NK-92 treated with Interleukin-12 subunit alpha and Interleukin-12 subunit beta, amount 100 ng/mL, for 24 hours (cell line): ENCODE measurements around the gene AFDN.
"Not testable (repeated sequence)": the region's sequence is repeated elsewhere in the genome, so short reads cannot be mapped to it uniquely, and the experiment has no call there.

Experiments
- DNase-seq: peaks from one replicate; lab custom pipeline; 2025; lab: John Stamatoyannopoulos, UW

AFDN gene

GRCh38 chr6:167981916-167982462 is 155.3 kb downstream of the AFDN start:
- DNase-seq: no peak

GRCh38 chr6:167984144-167984719 is 157.5 kb downstream of the AFDN start:
- no peak for DNase-seq

DNA sequence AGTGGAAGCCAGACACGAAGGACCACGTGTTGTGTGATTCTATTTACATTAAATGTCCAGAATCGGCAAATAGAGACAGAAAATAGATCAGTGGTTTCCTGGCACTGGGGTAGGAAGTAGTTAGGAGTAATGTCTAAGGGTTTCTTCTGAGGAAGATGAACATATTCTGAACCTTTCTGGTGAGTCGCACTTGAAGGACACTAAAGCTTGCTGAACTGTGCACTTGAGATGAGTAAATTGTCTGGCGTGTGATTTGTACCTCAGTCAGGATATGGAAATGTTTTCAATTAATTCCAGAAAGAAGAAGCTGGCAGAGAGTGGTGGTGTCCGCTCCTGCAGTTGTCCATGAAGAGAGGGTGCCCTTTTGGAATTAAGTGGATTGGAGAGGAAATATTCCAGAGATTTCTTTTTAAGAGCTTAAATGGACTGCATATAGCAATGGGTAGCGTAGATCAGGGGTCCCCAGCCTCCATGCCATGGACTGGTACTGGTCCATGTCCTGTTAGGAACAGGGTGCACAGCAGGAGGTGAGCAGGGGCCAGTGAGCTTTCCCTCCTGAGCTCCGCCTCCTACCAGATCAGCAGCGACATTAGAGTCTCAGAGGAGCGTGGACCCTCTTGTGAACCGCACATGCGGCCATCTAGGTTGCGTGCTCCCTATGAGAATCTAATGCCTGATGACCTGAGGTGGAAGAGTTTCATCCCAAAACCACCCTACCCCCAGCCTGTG is 158.3 kb downstream of the AFDN start:
- DNase-seq: no peak

DNA sequence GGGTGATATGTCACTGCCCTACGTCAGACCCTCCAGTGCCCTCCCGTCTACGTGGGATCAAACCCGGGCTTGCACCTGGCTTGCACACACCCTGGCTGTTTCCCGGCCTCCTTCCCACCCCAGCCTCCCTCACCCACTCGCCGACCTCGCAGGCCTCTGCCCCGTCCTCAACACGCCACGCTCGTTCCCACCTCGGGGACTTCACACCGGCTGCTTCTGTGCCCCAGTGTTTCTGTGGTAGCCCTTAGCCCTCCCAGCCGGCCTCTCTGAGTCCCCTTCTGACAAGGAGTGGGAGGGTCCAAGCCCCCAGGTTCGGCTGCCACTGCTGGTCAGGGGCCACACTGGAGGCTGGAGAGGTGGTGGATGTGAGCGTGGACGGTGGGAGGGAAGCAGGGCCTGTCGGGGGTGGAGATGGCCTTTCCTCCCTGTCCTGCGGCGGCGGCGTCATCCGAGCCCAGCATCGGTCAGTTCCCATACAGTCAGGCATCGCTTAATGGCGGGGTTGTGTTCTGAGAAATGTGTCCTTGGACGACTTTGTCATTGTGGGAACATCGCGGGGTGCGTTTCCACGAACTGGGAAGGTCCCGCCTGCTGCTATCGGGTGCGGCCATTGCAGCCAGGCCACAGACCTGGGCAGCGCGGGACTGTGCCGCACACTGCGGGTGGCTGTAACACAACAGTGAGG is 159.3 kb downstream of the AFDN start:
- DNase-seq: no peak

- DNase-seq: no peak
These were observed 160.9 kb downstream of the AFDN start for GRCh38 chr6:167987396-167988153.

GRCh38 chr6:167988154-167988495 is 161.4 kb downstream of the AFDN start:
- DNase-seq: no peak

GRCh38 chr6:167988945-167989841 is 162.5 kb downstream of the AFDN start:
- DNase-seq: no peak

GRCh38 chr6:167990016-167990945 is 163.6 kb downstream of the AFDN start:
- no peak for DNase-seq

DNA sequence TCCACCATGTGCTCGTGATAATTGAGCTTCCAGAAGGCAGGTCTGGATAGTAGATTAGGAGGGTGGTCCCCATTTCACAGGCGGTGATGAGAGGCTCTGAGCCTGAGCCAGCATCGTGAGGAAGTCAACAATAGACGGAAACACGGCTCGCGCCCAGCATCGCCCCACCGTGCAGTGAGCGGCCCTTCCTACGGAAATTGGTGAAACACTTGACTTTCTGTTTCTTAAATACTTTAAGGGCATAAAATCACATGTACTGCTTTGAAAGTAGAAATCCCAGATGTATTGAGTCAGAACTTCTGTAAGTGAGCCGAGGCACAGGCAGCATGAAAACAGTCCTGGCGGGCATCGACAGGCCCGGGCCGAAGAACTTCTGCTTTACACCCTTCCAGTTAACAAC is 166.5 kb downstream of the AFDN start:
- DNase-seq: no peak

- DNase-seq: no peak
These were observed 167.1 kb downstream of the AFDN start for GRCh38 chr6:167993831-167994230.

GRCh38 chr6:167995302-167995701 is 168.6 kb downstream of the AFDN start:
- no peak for DNase-seq

- DNase-seq: no peak
These were observed 169.0 kb downstream of the AFDN start for GRCh38 chr6:167995731-167996151.

DNA sequence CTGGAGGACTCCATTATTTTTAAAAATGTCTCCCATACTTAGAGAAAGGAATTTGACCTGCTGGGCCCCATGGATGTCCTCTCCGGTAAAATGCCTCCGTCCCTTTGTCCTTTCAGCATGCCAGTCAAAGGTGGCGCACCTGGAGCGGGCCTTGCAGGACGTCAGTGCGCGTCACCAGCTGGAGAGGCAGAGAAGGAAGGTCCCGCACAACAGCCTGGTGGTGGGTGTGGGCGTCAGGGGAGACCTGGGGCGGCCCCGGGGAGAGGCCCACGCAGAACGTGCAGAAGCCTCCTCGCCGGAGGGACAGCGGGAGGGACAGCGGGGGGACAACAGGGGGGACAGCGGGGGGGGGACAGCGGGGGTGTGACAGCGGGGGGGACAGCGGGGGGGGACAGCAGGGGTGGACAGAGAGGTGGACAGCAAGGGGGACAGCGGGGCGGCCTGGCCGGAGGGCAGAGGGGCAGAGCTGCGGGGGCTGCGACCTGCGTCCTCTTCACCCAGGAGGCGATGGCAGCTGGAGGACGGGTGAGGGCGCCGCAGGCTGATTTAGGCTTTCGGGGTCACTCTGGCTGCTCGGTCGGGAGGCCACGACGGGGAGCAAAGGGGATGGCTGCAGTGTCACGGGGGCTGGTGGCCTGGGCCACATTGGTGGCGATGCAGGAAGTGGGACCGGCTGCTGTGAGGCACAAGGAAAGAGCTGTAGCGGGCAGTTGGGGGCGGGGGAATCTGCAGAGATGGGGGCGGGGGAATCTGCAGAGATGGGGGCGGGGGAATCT is 169.9 kb downstream of the AFDN start:
- no peak for DNase-seq

DNA sequence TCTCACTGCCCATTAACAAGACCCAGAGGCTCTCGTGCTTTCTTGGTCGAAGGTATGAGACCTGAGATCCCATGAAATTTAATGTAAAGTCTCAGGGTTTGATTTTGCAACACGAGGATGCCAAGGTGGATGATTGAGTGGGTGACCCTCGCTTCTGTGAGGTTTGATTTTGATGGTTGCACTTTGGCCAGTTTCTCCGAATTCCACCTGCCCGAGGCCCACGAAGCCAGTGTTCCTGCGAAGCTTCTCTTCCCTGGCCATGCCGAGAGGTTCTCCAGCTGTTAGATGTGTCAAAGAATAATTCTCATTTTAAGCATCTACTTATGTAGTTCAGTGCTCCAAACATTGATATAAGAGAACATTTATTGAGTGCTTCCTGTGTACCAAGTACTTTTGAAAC is 170.9 kb downstream of the AFDN start, which contains the start of gene KIF25:
TSS of gene KIF25 (plus strand) at position 30 of the 400 bp plus-strand sequence. CDS start 31,915 bp downstream, outside the sequence.
- DNase-seq: no peak

DNA sequence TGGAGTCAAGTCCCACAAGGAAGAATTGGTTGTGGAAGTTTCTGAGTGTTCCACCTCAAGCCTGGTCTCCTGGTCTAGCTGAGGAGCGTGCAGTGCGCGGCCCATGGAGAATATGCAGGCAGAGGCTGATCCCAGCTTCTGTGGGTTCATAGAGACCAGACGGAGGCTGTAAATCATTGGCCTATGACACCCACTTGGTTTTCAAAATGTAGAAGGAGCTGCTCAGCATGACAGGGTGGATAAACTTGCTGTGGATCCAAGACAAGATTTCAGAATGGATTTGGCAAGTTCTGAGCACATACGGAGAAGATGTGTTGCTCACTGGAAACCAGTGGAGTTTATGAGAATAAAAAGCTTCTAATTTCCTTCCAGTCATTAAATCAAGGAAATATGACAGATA is 171.5 kb downstream of the AFDN start:
- no peak for DNase-seq

DNA sequence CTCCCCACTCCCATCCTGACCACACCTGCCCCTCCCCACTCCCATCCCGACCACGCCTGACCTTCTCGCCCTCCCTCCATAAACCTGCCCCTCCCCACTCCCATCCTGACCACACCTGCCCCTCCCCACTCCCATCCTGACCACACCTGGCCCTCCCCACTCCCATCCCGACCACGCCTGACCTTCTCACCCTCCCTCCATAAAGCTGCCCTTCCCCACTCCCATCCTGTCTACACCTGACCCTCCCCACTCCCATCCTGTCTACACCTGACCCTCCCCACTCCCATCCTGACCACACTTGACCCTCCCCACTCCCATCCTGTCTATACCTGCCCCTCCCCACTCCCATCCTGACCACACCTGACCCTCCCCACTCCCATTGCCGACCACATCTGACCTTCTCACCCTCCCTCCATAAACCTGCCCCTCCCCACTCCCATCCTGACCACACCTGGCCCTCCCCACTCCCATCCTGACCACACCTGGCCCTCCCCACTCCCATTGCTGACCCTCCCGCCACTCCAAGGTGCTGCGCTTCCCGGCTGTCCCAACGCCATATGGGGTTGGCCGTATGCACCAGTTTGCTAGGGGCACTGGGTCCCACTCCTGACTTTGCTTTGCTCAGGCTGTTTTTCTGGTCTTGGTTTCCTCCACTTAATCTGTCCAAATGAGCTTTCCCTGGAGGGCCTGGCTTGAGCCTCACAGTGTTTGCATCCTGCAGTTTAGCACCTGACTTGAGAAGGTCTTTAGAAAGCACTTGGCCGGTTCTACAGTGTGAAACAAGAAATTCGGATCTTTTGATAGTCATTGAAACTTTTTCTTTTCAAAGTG is 173.7 kb downstream of the AFDN start:
- DNase-seq: no peak

DNA sequence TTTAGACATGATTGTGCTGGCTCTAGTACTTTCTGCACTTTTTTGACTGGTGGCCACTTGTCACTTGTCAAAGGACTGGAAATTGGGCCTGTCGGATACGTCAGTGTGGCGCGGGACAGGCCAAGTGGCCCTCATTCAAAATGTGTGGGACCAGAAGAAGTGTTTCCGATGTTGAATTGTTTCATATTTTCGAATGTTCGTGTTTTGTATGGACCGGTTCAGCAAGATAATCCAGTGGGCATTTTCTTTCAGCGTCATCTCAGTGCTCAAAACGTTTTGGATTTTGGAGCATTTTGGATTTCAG is 174.3 kb downstream of the AFDN start:
- no peak for DNase-seq

GRCh38 chr6:168001514-168001913 is 174.8 kb downstream of the AFDN start:
- DNase-seq: not testable (repeated sequence)

DNA sequence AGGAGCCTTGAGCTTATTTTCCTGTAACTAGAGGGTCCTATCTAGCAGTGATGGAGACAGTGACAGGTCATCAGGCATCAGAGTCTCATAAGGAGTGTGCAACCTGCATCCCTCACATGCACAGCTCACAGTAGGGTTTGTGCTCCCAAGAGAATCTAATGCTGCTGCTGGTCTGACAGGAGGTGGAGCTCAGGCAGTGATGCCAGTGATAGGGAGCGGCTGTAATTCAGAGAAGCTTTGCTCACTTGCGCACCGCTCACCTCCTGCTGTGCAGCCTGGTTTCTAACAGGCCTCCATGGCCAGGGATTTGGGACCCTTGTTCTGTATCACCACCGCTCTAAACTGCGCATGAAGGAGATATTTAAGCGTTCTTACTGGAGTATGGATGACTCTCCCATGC is 176.1 kb downstream of the AFDN start:
- DNase-seq: no peak
